ENCODE results near the gene TRAPPC6A. TPM values are rescaled to one million over a fixed set of nuclear protein-coding genes. Genes with fewer than 3 reads are reported as not detected.

TRAPPC6A gene
- total and polyA plus RNA-seq, 2 donors (not counting 1 experiment from before 2014, with no cell fraction given) = 40.3 to 79.0 TPM

GRCh38 chr19:45146741-45147205 is 31.3 kb downstream of the TRAPPC6A start:
- intact Hi-C loops (cut with micrococcal nuclease) = no loop called here
- ChIA-PET CTCF (no interaction called here), POLR2A (no interaction called here)
- Histone ChIP-seq H3K36me3 (replicated peaks in 1 of 2; ENCODE audit: control extremely low read depth in 1 of 2, control insufficient read depth in 1 of 2, extremely low read depth in 1 of 2, insufficient read depth in 2 of 2, low read length in 1 of 2) (peaks cover 0 to 15% of the 10 kb centered on the region in 2 experiments), H3K4me3 (ENCODE audit: control extremely low read depth in 1 of 5, extremely low read depth in 1 of 5, insufficient read depth in 1 of 5, low read depth in 2 of 5, low read length in 4 of 5) (no peak overlapping the region), H4K20me1 (ENCODE audit: control insufficient read depth, insufficient read depth, low read length, poor library complexity, severe bottlenecking) (no peaks in the 10 kb centered on the region), H3K9ac (ENCODE audit: low read length) (no peak overlapping the region), H3K27ac (ENCODE audit: low read length in 2 of 2) (no peak overlapping the region), H3K4me1 (ENCODE audit: control insufficient read depth in 2 of 2, insufficient read depth in 2 of 2, low read length in 2 of 2) (peaks cover under 1 to 5% of the 10 kb centered on the region in 2 donors), H3K9me3 (ENCODE audit: control extremely low read depth in 1 of 3, control insufficient read depth in 2 of 3, insufficient read depth in 1 of 3, low read length in 2 of 3) (peaks cover 0 to 7% (median 0%) of the 10 kb centered on the region in 3 donors), H3K27me3 (replicated peaks in 1 of 4; ENCODE audit: control extremely low read depth in 1 of 4, control insufficient read depth in 3 of 4, insufficient read depth in 4 of 4, low read length in 3 of 4) (peaks cover 0 to 6% (median 3%) of the 10 kb centered on the region in 4 experiments), H3K79me2 (ENCODE audit: control insufficient read depth, insufficient read depth, low read length) (no peaks in the 10 kb centered on the region), H3K4me2 (replicated peaks; ENCODE audit: low read depth, low read length, poor library complexity, severe bottlenecking) (no peak overlapping the region), H2AFZ (ENCODE audit: insufficient read depth, low read depth, low read length, poor library complexity, severe bottlenecking) (no peak overlapping the region)
- 97% methylated on average over 17 of the region's 18 CpGs for WGBS (ENCODE audit: insufficient coverage)
- Mint-ChIP-seq H3K27me3 (peaks cover 3% of the 10 kb centered on the region), H3K27ac (no peak overlapping the region), H3K4me1 (peaks cover 4% of the 10 kb centered on the region), H3K9me3 (ENCODE audit: insufficient read depth) (no peaks in the 10 kb centered on the region), H3K4me3 (no peak overlapping the region)
- TF ChIP-seq CTCF (IDR thresholded peaks at IDR 0.05) (no peak), EZH2 (IDR thresholded peaks at IDR 0.05; ENCODE audit: borderline replicate concordance, insufficient read depth, low read depth, low read length, poor library complexity, severe bottlenecking) (no peak)
- ATAC-seq (ENCODE audit: low read depth) (no peak), DNase-seq (no peak)

- TF ChIP-seq EZH2 (IDR thresholded peaks at IDR 0.05; ENCODE audit: borderline replicate concordance, insufficient read depth, low read depth, low read length, poor library complexity, severe bottlenecking) = no peak
- TF ChIP-seq CTCF (IDR thresholded peaks at IDR 0.05) = no peak
- H3K27ac Mint-ChIP-seq = no peak overlapping the region
- H3K9me3 Mint-ChIP-seq (ENCODE audit: insufficient read depth) = no peaks in the 10 kb centered on the region
- no peak overlapping the region for H3K4me3 Mint-ChIP-seq
- H3K4me1 ChIP-seq (ENCODE audit: control insufficient read depth in 2 of 2, insufficient read depth in 2 of 2, low read length in 2 of 2) = no peaks in the 10 kb centered on the region
- ChIA-PET CTCF (no interaction called here), POLR2A (no interaction called here)
- H3K27me3 Mint-ChIP-seq = no peaks in the 10 kb centered on the region
- no peak overlapping the region for H3K4me3 ChIP-seq (ENCODE audit: control extremely low read depth in 1 of 5, extremely low read depth in 1 of 5, insufficient read depth in 1 of 5, low read depth in 2 of 5, low read length in 4 of 5)
- intact Hi-C loops (cut with micrococcal nuclease) = no loop called here
- no peak overlapping the region for H3K4me2 ChIP-seq (replicated peaks; ENCODE audit: low read depth, low read length, poor library complexity, severe bottlenecking)
- H3K9ac ChIP-seq (ENCODE audit: low read length) = no peak overlapping the region
- H3K9me3 ChIP-seq (ENCODE audit: control extremely low read depth in 1 of 3, control insufficient read depth in 2 of 3, insufficient read depth in 1 of 3, low read length in 2 of 3) = peaks cover 0 to 3% (median 0%) of the 10 kb centered on the region in 3 donors
- peaks cover 0 to under 1% (median under 1%) of the 10 kb centered on the region in 4 experiments for H3K27me3 ChIP-seq (replicated peaks in 1 of 4; ENCODE audit: control extremely low read depth in 1 of 4, control insufficient read depth in 3 of 4, insufficient read depth in 4 of 4, low read length in 3 of 4)
- H3K36me3 ChIP-seq (replicated peaks in 1 of 2; ENCODE audit: control extremely low read depth in 1 of 2, control insufficient read depth in 1 of 2, extremely low read depth in 1 of 2, insufficient read depth in 2 of 2, low read length in 1 of 2) = peaks cover 0 to 15% of the 10 kb centered on the region in 2 experiments
- peaks cover 3% of the 10 kb centered on the region for H3K79me2 ChIP-seq (ENCODE audit: control insufficient read depth, insufficient read depth, low read length)
- H2AFZ ChIP-seq (ENCODE audit: insufficient read depth, low read depth, low read length, poor library complexity, severe bottlenecking) = no peak overlapping the region
- WGBS (ENCODE audit: insufficient coverage) = 95% methylated on average over 11 of the region's 13 CpGs
- H3K4me1 Mint-ChIP-seq = no peaks in the 10 kb centered on the region
- no peaks in the 10 kb centered on the region for H4K20me1 ChIP-seq (ENCODE audit: control insufficient read depth, insufficient read depth, low read length, poor library complexity, severe bottlenecking)
- ATAC-seq (ENCODE audit: low read depth) (no peak), DNase-seq (no peak)
- H3K27ac ChIP-seq (ENCODE audit: low read length in 2 of 2) = no peak overlapping the region
Measured at GRCh38 chr19:45146251-45146650, 31.8 kb downstream of the TRAPPC6A start.
